ENCODE data around the gene TRIM52. TPM values are rescaled to one million over a fixed set of nuclear protein-coding genes. Genes with fewer than 3 reads are reported as not detected.

Gene TRIM52
- total and polyA plus RNA-seq, 2 of the 13 experiments (the other 11 are each of a cell fraction or from before 2014, with no cell fraction given) = 7.2 to 11.6 TPM

DNA sequence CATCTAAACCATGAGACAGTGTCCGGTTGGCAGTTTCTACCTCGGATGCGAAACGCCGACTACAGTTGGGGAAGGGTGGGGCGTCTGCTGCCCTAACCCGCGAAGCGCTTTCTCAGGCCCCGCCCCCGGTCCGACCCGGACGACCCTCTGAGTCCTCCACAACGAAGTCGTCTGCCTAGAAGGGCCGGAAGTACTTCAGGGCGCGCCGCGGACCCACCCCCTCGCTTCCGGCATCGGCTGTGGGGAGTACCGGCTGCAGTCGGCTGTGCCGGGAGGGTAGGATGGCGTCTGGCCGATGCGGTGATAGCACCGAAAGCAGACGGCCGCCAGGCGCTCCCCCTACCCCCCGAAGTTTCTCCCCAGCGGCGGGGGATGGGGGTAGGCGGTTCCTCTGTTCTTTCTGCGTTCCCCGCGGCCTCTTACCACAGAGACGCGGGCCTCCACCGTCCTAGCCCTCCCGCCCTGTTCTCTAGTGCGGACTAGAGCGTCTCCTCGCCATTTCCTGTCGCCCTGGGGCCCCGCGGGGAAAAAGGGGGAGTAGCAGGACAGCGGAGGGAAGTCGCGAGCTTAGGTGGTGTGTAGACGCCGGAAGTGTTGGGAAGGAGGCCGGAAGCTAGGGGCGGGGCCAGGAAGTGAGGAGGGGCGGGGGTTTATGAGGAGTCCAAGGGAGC lies 37.8 kb downstream of the TRIM52 start, which contains the start of gene TRIM41 (continued):
- TF ChIP-seq, protein P1, sequence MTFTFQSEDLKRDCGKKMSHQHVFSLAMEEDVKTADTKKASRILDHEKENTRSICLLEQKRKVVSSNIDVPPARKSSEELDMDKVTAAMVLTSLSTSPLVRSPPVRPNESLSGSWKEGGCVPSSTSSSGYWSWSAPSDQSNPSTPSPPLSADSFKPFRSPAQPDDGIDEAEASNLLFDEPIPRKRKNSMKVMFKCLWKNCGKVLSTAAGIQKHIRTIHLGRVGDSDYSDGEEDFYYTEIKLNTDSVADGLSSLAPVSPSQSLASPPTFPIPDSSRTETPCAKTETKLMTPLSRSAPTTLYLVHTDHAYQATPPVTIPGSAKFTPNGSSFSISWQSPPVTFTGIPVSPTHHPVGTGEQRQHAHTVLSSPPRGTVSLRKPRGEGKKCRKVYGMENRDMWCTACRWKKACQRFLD (CRISPR knock-in tag; IDR thresholded peaks at IDR 0.05; ENCODE audit: borderline replicate concordance) = no peak
- TF ChIP-seq ZNF780A (CRISPR knock-in tag; IDR thresholded peaks at IDR 0.05) (0 out of 2 replicates have a peak, but pooled peaks have one; percentile 11), ARHGAP35 (CRISPR knock-in tag; IDR thresholded peaks at IDR 0.05; ENCODE audit: borderline replicate concordance) (no peak; the same call in 1 of the 2 replicates), ZNF598 (CRISPR knock-in tag; IDR thresholded peaks at IDR 0.05; ENCODE audit: borderline replicate concordance) (no peak), RELA (CRISPR knock-in tag; IDR thresholded peaks at IDR 0.05) (no peak), ZNF720 (CRISPR knock-in tag; IDR thresholded peaks at IDR 0.05) (no peak), ZNF644 (CRISPR knock-in tag; IDR thresholded peaks at IDR 0.05; ENCODE audit: low read depth) (no peak), ZNF562 (CRISPR knock-in tag; IDR thresholded peaks at IDR 0.05; ENCODE audit: borderline replicate concordance) (no peak), ZBTB1 (CRISPR knock-in tag; IDR thresholded peaks at IDR 0.05; ENCODE audit: borderline replicate concordance) (no peak; the same call in 1 of the 2 replicates), ZKSCAN8 (CRISPR knock-in tag; IDR thresholded peaks at IDR 0.05; ENCODE audit: borderline replicate concordance) (no peak; the same call in 1 of the 2 replicates), ZNF460 (CRISPR knock-in tag; IDR thresholded peaks at IDR 0.05; ENCODE audit: borderline replicate concordance) (no peak), MBD4 (IDR thresholded peaks at IDR 0.05; ENCODE audit: borderline replicate concordance, low read length) (no peak), ZNF546 (CRISPR knock-in tag; conservative IDR thresholded peaks at IDR 0.05) (no peak), NFYC (CRISPR knock-in tag; IDR thresholded peaks at IDR 0.05) (0 out of 2 replicates have a peak, but pooled peaks have one; percentile 18), ZNF484 (CRISPR knock-in tag; IDR thresholded peaks at IDR 0.05; ENCODE audit: borderline replicate concordance, low read depth) (no peak), RAD21 (CRISPR knock-in tag; IDR thresholded peaks at IDR 0.05) (peak; percentile 15; the same call in 1 of the 2 replicates), ZNF180 (CRISPR knock-in tag; IDR thresholded peaks at IDR 0.05; ENCODE audit: borderline replicate concordance, low read depth) (no peak)
- TF ChIP-seq, protein P2, sequence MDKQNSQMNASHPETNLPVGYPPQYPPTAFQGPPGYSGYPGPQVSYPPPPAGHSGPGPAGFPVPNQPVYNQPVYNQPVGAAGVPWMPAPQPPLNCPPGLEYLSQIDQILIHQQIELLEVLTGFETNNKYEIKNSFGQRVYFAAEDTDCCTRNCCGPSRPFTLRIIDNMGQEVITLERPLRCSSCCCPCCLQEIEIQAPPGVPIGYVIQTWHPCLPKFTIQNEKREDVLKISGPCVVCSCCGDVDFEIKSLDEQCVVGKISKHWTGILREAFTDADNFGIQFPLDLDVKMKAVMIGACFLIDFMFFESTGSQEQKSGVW (CRISPR knock-in tag; IDR thresholded peaks at IDR 0.05; ENCODE audit: borderline replicate concordance) = no peak
- TF ChIP-seq, protein P3, sequence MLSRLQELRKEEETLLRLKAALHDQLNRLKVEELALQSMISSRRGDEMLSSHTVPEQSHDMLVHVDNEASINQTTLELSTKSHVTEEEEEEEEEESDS (CRISPR knock-in tag; IDR thresholded peaks at IDR 0.05; ENCODE audit: borderline replicate concordance) = no peak
- TF ChIP-seq, protein P4, sequence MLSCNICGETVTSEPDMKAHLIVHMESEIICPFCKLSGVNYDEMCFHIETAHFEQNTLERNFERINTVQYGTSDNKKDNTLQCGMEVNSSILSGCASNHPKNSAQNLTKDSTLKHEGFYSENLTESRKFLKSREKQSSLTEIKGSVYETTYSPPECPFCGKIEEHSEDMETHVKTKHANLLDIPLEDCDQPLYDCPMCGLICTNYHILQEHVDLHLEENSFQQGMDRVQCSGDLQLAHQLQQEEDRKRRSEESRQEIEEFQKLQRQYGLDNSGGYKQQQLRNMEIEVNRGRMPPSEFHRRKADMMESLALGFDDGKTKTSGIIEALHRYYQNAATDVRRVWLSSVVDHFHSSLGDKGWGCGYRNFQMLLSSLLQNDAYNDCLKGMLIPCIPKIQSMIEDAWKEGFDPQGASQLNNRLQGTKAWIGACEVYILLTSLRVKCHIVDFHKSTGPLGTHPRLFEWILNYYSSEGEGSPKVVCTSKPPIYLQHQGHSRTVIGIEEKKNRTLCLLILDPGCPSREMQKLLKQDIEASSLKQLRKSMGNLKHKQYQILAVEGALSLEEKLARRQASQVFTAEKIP (CRISPR knock-in tag; IDR thresholded peaks at IDR 0.05; ENCODE audit: borderline replicate concordance) = no peak
- TF ChIP-seq, protein P5, sequence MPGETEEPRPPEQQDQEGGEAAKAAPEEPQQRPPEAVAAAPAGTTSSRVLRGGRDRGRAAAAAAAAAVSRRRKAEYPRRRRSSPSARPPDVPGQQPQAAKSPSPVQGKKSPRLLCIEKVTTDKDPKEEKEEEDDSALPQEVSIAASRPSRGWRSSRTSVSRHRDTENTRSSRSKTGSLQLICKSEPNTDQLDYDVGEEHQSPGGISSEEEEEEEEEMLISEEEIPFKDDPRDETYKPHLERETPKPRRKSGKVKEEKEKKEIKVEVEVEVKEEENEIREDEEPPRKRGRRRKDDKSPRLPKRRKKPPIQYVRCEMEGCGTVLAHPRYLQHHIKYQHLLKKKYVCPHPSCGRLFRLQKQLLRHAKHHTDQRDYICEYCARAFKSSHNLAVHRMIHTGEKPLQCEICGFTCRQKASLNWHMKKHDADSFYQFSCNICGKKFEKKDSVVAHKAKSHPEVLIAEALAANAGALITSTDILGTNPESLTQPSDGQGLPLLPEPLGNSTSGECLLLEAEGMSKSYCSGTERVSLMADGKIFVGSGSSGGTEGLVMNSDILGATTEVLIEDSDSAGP (CRISPR knock-in tag; IDR thresholded peaks at IDR 0.05; ENCODE audit: borderline replicate concordance) = peak; percentile 83
- TF ChIP-seq, protein P6, sequence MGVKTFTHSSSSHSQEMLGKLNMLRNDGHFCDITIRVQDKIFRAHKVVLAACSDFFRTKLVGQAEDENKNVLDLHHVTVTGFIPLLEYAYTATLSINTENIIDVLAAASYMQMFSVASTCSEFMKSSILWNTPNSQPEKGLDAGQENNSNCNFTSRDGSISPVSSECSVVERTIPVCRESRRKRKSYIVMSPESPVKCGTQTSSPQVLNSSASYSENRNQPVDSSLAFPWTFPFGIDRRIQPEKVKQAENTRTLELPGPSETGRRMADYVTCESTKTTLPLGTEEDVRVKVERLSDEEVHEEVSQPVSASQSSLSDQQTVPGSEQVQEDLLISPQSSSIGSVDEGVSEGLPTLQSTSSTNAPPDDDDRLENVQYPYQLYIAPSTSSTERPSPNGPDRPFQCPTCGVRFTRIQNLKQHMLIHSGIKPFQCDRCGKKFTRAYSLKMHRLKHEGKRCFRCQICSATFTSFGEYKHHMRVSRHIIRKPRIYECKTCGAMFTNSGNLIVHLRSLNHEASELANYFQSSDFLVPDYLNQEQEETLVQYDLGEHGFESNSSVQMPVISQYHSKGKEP (CRISPR knock-in tag; IDR thresholded peaks at IDR 0.05) = no peak

All from HepG2 (cell line).